H1 (cell line): ENCODE results near the gene ADAMTS17. TPM values are rescaled to one million over a fixed set of nuclear protein-coding genes. Genes with fewer than 3 reads are reported as not detected.

Experiments used
- ASH2L ChIP-seq: fragments of 200-600, 300-600 bp; sonication (generic); IDR thresholded peaks from one replicate; pipeline ENCODE4 v1.7.1; 2017; ENCODE audit warnings: low read length
- JUN ChIP-seq: IDR thresholded peaks from 2 replicates; pipeline ENCODE4 v1.6.1; 2011; ENCODE audit warnings: low read depth, mild to moderate bottlenecking, improper control_type of control experiment, low read length
- NRF1 ChIP-seq: IDR thresholded peaks from 2 replicates; pipeline ENCODE4 v1.6.1; 2011; ENCODE audit warnings: mild to moderate bottlenecking, low read depth, low read length, improper control_type of control experiment
- SIRT6 ChIP-seq: IDR thresholded peaks from one replicate; pipeline ENCODE4 v1.7.1; 2012; ENCODE audit warnings: low read length, inconsistent platforms
- polyA plus RNA-seq, 7 experiments: library from polyadenylated mRNA; depleted of rRNA in 3 of 7; stranded (reverse) in 5 of 7; unstranded in 2 of 7; fragments of >200 nt in 5 of 7; fragments of 200-250 nt in 2 of 7; gene quantifications; 1 replicate in 5 of 7; 2 replicates in 1 of 7; 4 replicates in 1 of 7; pipeline versions ENCODE4 v1.2.1 to v1.2.3, GENCODE V29; 2011 to 2013; ENCODE audit warnings: missing spikeins in 2 of 7, mixed read lengths in 2 of 7
- total RNA-seq: library from RNA; stranded (reverse); fragmentation: NEBNext Ultra II Directional; extraction: Animal tissue kit (Norgen Biotek cat#: 25700); gene quantifications from 2 replicates; pipeline ENCODE4 v1.2.1, GENCODE V29; 2021
- TF ChIP-seq, protein P1 (sequence below): fragments of 300-600 bp; sonication (generic); IDR thresholded peaks from 2 replicates; pipeline ENCODE4 v1.7.1; 2012; ENCODE audit warnings: low read length, moderate library complexity, mild to moderate bottlenecking, inconsistent platforms; ENCODE audit not compliant: insufficient replicate concordance
- TF ChIP-seq, protein P2 (sequence below), 3 experiments: IDR thresholded peaks; 1 replicate in 2 of 3; 2 replicates in 1 of 3; pipeline versions ENCODE4 v1.5.1 to v1.6.1; 2011; ENCODE audit warnings: low read length in 3 of 3, mild to moderate bottlenecking in 3 of 3, inconsistent platforms in 2 of 3, low read depth in 1 of 3, moderate library complexity in 1 of 3; ENCODE audit not compliant: insufficient read depth in 1 of 3; ENCODE audit errors: control extremely low read depth in 1 of 3

The ADAMTS17 gene
- total and polyA plus RNA-seq, 2 of the 8 experiments (the other 6 are each of a cell fraction or from before 2014, with no cell fraction given): 0.51 to 1.7 TPM

DNA sequence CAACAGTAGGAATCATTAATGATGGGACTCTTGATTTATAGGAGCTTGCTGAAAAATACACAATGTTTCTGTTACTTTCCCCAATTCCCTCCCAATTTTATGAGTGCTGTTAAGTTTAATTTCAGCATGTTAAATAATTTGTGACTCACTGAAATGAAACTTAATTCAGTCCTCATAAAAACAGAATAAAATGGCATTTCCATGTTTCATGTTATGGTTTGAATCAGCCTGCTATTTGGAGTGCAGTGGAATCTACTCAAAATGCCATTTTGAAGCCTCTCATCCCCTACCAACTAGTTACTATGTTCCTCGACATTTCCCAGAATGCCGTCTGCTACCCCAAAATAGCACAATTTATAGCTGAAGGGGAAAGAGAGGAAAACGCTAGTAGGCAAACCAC, 237.5 kb downstream of the ADAMTS17 start (continued):
- TF ChIP-seq, protein P1, sequence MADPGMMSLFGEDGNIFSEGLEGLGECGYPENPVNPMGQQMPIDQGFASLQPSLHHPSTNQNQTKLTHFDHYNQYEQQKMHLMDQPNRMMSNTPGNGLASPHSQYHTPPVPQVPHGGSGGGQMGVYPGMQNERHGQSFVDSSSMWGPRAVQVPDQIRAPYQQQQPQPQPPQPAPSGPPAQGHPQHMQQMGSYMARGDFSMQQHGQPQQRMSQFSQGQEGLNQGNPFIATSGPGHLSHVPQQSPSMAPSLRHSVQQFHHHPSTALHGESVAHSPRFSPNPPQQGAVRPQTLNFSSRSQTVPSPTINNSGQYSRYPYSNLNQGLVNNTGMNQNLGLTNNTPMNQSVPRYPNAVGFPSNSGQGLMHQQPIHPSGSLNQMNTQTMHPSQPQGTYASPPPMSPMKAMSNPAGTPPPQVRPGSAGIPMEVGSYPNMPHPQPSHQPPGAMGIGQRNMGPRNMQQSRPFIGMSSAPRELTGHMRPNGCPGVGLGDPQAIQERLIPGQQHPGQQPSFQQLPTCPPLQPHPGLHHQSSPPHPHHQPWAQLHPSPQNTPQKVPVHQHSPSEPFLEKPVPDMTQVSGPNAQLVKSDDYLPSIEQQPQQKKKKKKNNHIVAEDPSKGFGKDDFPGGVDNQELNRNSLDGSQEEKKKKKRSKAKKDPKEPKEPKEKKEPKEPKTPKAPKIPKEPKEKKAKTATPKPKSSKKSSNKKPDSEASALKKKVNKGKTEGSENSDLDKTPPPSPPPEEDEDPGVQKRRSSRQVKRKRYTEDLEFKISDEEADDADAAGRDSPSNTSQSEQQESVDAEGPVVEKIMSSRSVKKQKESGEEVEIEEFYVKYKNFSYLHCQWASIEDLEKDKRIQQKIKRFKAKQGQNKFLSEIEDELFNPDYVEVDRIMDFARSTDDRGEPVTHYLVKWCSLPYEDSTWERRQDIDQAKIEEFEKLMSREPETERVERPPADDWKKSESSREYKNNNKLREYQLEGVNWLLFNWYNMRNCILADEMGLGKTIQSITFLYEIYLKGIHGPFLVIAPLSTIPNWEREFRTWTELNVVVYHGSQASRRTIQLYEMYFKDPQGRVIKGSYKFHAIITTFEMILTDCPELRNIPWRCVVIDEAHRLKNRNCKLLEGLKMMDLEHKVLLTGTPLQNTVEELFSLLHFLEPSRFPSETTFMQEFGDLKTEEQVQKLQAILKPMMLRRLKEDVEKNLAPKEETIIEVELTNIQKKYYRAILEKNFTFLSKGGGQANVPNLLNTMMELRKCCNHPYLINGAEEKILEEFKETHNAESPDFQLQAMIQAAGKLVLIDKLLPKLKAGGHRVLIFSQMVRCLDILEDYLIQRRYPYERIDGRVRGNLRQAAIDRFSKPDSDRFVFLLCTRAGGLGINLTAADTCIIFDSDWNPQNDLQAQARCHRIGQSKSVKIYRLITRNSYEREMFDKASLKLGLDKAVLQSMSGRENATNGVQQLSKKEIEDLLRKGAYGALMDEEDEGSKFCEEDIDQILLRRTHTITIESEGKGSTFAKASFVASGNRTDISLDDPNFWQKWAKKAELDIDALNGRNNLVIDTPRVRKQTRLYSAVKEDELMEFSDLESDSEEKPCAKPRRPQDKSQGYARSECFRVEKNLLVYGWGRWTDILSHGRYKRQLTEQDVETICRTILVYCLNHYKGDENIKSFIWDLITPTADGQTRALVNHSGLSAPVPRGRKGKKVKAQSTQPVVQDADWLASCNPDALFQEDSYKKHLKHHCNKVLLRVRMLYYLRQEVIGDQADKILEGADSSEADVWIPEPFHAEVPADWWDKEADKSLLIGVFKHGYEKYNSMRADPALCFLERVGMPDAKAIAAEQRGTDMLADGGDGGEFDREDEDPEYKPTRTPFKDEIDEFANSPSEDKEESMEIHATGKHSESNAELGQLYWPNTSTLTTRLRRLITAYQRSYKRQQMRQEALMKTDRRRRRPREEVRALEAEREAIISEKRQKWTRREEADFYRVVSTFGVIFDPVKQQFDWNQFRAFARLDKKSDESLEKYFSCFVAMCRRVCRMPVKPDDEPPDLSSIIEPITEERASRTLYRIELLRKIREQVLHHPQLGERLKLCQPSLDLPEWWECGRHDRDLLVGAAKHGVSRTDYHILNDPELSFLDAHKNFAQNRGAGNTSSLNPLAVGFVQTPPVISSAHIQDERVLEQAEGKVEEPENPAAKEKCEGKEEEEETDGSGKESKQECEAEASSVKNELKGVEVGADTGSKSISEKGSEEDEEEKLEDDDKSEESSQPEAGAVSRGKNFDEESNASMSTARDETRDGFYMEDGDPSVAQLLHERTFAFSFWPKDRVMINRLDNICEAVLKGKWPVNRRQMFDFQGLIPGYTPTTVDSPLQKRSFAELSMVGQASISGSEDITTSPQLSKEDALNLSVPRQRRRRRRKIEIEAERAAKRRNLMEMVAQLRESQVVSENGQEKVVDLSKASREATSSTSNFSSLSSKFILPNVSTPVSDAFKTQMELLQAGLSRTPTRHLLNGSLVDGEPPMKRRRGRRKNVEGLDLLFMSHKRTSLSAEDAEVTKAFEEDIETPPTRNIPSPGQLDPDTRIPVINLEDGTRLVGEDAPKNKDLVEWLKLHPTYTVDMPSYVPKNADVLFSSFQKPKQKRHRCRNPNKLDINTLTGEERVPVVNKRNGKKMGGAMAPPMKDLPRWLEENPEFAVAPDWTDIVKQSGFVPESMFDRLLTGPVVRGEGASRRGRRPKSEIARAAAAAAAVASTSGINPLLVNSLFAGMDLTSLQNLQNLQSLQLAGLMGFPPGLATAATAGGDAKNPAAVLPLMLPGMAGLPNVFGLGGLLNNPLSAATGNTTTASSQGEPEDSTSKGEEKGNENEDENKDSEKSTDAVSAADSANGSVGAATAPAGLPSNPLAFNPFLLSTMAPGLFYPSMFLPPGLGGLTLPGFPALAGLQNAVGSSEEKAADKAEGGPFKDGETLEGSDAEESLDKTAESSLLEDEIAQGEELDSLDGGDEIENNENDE: no peak
- no peak for TF ChIP-seq SIRT6
- no peak for TF ChIP-seq ASH2L
- TF ChIP-seq, protein P2, sequence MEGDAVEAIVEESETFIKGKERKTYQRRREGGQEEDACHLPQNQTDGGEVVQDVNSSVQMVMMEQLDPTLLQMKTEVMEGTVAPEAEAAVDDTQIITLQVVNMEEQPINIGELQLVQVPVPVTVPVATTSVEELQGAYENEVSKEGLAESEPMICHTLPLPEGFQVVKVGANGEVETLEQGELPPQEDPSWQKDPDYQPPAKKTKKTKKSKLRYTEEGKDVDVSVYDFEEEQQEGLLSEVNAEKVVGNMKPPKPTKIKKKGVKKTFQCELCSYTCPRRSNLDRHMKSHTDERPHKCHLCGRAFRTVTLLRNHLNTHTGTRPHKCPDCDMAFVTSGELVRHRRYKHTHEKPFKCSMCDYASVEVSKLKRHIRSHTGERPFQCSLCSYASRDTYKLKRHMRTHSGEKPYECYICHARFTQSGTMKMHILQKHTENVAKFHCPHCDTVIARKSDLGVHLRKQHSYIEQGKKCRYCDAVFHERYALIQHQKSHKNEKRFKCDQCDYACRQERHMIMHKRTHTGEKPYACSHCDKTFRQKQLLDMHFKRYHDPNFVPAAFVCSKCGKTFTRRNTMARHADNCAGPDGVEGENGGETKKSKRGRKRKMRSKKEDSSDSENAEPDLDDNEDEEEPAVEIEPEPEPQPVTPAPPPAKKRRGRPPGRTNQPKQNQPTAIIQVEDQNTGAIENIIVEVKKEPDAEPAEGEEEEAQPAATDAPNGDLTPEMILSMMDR (IDR thresholded peaks at IDR 0.05; ENCODE audit: control extremely low read depth in 1 of 3, insufficient read depth in 1 of 3, low read depth in 1 of 3, low read length in 3 of 3): no peak
- TF ChIP-seq NRF1: no peak
- no peak for TF ChIP-seq JUN
- TF ChIP-seq, all 59 proteins: peak for 0
